Endodermal cell (in vitro differentiated cells): ENCODE results near the gene EYA2. TPM values are rescaled to one million over a fixed set of nuclear protein-coding genes. Genes with fewer than 3 reads are reported as not detected.

Experiments used
- DNase-seq: peaks from one replicate; pipeline ENCODE4 v3.0.0-alpha.2; 2017
- H3K27ac ChIP-seq: 2 replicates; pipeline ENCODE4 v1.5.1; 2013; ENCODE audit warnings: mild to moderate bottlenecking, low read depth, low read length, moderate library complexity
- H3K27me3 ChIP-seq: 2 replicates; pipeline ENCODE4 v1.6.1; 2013; ENCODE audit warnings: mild to moderate bottlenecking, low read length, moderate library complexity; ENCODE audit not compliant: insufficient read depth, control insufficient read depth, poor library complexity, severe bottlenecking
- H3K36me3 ChIP-seq: 2 replicates; pipeline ENCODE4 v1.7.0; 2013; ENCODE audit warnings: mild to moderate bottlenecking, low read length, moderate library complexity; ENCODE audit not compliant: control insufficient read depth, insufficient read depth
- H3K4me1 ChIP-seq: one replicate; pipeline ENCODE4 v1.7.0; 2013; ENCODE audit warnings: low read length; ENCODE audit not compliant: control insufficient read depth, insufficient read depth
- H3K4me3 ChIP-seq: 2 replicates; pipeline ENCODE4 v1.5.1; 2013; ENCODE audit warnings: mild to moderate bottlenecking, low read length, moderate library complexity
- H3K9ac ChIP-seq: 2 replicates; pipeline ENCODE4 v1.6.1; 2013; ENCODE audit warnings: mild to moderate bottlenecking, low read length, moderate library complexity; ENCODE audit not compliant: poor library complexity, severe bottlenecking; ENCODE audit errors: extremely low read depth
- H3K9me3 ChIP-seq: 2 replicates; pipeline ENCODE4 v1.6.1; 2013; ENCODE audit warnings: mild to moderate bottlenecking, low read length, moderate library complexity; ENCODE audit not compliant: control insufficient read depth
- H3K27ac Mint-ChIP-seq: 2 replicates; pipeline ENCODE4 v1.8.0; 2020; ENCODE audit warnings: mixed read lengths
- H3K27me3 Mint-ChIP-seq: 2 replicates; pipeline ENCODE4 v1.8.0; 2021; ENCODE audit warnings: mild to moderate bottlenecking, mixed read lengths; ENCODE audit not compliant: insufficient read depth
- H3K36me3 Mint-ChIP-seq: 2 replicates; pipeline ENCODE4 v1.8.0; 2020; ENCODE audit warnings: low read depth, mixed read lengths
- H3K4me1 Mint-ChIP-seq: 2 replicates; pipeline ENCODE4 v1.8.0; 2020; ENCODE audit warnings: mixed read lengths
- H3K4me3 Mint-ChIP-seq: 2 replicates; pipeline ENCODE4 v1.8.0; 2020; ENCODE audit warnings: mild to moderate bottlenecking, moderate library complexity, mixed read lengths
- H3K9me3 Mint-ChIP-seq: 2 replicates; pipeline ENCODE4 v1.8.0; 2020; ENCODE audit warnings: mild to moderate bottlenecking, mixed read lengths
- CTCF ChIP-seq: fragments of 200-600 bp; sonication (generic); conservative IDR thresholded peaks from 2 replicates; pipeline ENCODE4 v1.5.0; 2021; ENCODE audit warnings: antibody characterized with exemption, mild to moderate bottlenecking
- WGBS, 2 experiments: methylation state at CpG; one replicate each; pipeline versions ENCODE4 v1.1.5 to v1.1.7; 2013; ENCODE audit warnings: missing lambda C conversion rate in 2 of 2, mixed read lengths in 1 of 2; ENCODE audit not compliant: insufficient coverage in 1 of 2, insufficient read length in 1 of 2; 5-methylcytosine and 5-hydroxymethylcytosine counted together
- total RNA-seq, 2 donors: library from RNA; stranded (reverse); fragmentation: NEBNext Ultra II Directional in 1 of 2; extraction: Animal tissue kit (Norgen Biotek cat#: 25700) in 1 of 2; gene quantifications; 2 replicates in 1 of 2; 3 replicates in 1 of 2; pipeline ENCODE4 v1.2.1, GENCODE V29; 2021

EYA2 gene
- total RNA-seq, 2 donors from 2014 or later, result 9.1 to 18.0 TPM

DNA sequence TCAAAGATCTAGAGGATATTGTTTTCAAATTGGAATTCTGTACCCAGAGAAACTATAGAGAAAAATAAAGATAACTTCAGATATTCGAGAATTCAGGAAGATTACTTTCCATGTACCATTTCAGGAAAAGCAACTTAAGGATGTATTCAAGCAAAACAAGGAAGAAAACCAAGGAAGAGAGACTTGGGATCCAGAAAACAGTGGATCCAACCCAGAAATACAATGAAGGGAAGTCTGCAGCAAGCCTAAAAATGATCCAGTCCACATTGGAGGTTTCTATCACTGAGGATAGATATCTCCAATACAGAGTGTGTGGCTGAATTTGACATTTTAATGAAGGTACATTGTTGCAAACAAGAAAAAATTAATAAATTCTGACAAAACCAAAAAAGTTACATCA, 201.0 kb downstream of the EYA2 start:
- Histone ChIP-seq H3K9ac (no peak overlapping the region), H3K9me3 (peaks cover 29% of the 10 kb centered on the region), H3K27me3 (no peaks in the 10 kb centered on the region), H3K36me3 (peaks cover 80% of the 10 kb centered on the region), H3K27ac (no peak overlapping the region), H3K4me1 (no peaks in the 10 kb centered on the region), H3K4me3 (peak overlapping the region; percentile 48)
- H3K27me3 Mint-ChIP-seq, result no peaks in the 10 kb centered on the region
- H3K36me3 Mint-ChIP-seq, result peaks cover 70% of the 10 kb centered on the region
- H3K4me1 Mint-ChIP-seq, result no peaks in the 10 kb centered on the region
- TF ChIP-seq CTCF, result no peak
- H3K4me3 Mint-ChIP-seq, result no peak overlapping the region
- H3K27ac Mint-ChIP-seq, result no peak overlapping the region
- 80% methylated on average over 1 of the region's 1 CpG; no CpG with 5 or more reads in 1 of the 2 experiments for WGBS, 2 experiments
- H3K9me3 Mint-ChIP-seq, result peaks cover 21% of the 10 kb centered on the region
- DNase-seq, result no peak

- no peak for TF ChIP-seq CTCF
- Mint-ChIP-seq H3K4me1 (no peaks in the 10 kb centered on the region), H3K9me3 (peaks cover 36% of the 10 kb centered on the region), H3K27me3 (no peaks in the 10 kb centered on the region), H3K36me3 (peaks cover 85% of the 10 kb centered on the region), H3K27ac (no peak overlapping the region), H3K4me3 (no peak overlapping the region)
- no peak overlapping the region for H3K9ac ChIP-seq
- DNase-seq, result no peak
- H3K36me3 ChIP-seq, result peaks cover 79% of the 10 kb centered on the region
- H3K27ac ChIP-seq, result no peak overlapping the region
- no peaks in the 10 kb centered on the region for H3K4me1 ChIP-seq
- H3K9me3 ChIP-seq, result peaks cover 33% of the 10 kb centered on the region
- no peak overlapping the region for H3K4me3 ChIP-seq
- 94 to 95% methylated on average over 10 to 13 of the region's 13 CpGs for WGBS, 2 experiments
- H3K27me3 ChIP-seq, result no peaks in the 10 kb centered on the region
These were observed 203.3 kb downstream of the EYA2 start for GRCh38 chr20:47097691-47098622.

- Mint-ChIP-seq H3K9me3 (peaks cover 42% of the 10 kb centered on the region), H3K4me1 (no peaks in the 10 kb centered on the region), H3K27me3 (no peaks in the 10 kb centered on the region), H3K36me3 (peaks cover 87% of the 10 kb centered on the region), H3K4me3 (no peak overlapping the region), H3K27ac (no peak overlapping the region)
- H3K4me1 ChIP-seq, result no peaks in the 10 kb centered on the region
- no peak overlapping the region for H3K27ac ChIP-seq
- no peak for DNase-seq
- H3K9ac ChIP-seq, result no peak overlapping the region
- peaks cover 81% of the 10 kb centered on the region for H3K36me3 ChIP-seq
- no peak for TF ChIP-seq CTCF
- no peak overlapping the region for H3K4me3 ChIP-seq
- no peaks in the 10 kb centered on the region for H3K27me3 ChIP-seq
- H3K9me3 ChIP-seq, result peaks cover 43% of the 10 kb centered on the region
- WGBS, 2 experiments, result 96 to 100% methylated on average over 2 to 7 of the region's 7 CpGs
These were observed 204.4 kb downstream of the EYA2 start for GRCh38 chr20:47099093-47099492.
